GM18951 (cell line): Measurements from ENCODE around the gene AADAC.
"Not testable (repeated sequence)": the region's sequence is repeated elsewhere in the genome, so short reads cannot be mapped to it uniquely, and the experiment has no call there.

Source experiments
- POLR2A ChIP-seq: IDR thresholded peaks from 4 replicates; pipeline ENCODE4 v1.6.1; 2011; ENCODE audit warnings: mild to moderate bottlenecking; ENCODE audit not compliant: insufficient read length, insufficient read depth; ENCODE audit errors: extremely low read depth
- in situ Hi-C: fragments of 300-500 bp; cut with MboI; formaldehyde crosslinking; loops from one replicate; pipeline ENCODE4 v1.12.0; 2022; ENCODE audit warnings: low sequenced_read_pairs, mixed read lengths, inconsistent platforms; ENCODE audit not compliant: unreplicated experiment

Gene AADAC, protein sequence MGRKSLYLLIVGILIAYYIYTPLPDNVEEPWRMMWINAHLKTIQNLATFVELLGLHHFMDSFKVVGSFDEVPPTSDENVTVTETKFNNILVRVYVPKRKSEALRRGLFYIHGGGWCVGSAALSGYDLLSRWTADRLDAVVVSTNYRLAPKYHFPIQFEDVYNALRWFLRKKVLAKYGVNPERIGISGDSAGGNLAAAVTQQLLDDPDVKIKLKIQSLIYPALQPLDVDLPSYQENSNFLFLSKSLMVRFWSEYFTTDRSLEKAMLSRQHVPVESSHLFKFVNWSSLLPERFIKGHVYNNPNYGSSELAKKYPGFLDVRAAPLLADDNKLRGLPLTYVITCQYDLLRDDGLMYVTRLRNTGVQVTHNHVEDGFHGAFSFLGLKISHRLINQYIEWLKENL

GRCh38 chr3:151813799-151814198 lies at the start of gene AADAC:
Gene AADAC (plus strand): TSS chr3:151814116. CDS start chr3:151814163, 47 bp downstream.
- TF ChIP-seq POLR2A: no peak
- in situ Hi-C loops: no loop called here

GRCh38 chr3:151764699-151765098 lies 49.2 kb upstream of the AADAC start:
- in situ Hi-C loops: not testable (repeated sequence)

DNA sequence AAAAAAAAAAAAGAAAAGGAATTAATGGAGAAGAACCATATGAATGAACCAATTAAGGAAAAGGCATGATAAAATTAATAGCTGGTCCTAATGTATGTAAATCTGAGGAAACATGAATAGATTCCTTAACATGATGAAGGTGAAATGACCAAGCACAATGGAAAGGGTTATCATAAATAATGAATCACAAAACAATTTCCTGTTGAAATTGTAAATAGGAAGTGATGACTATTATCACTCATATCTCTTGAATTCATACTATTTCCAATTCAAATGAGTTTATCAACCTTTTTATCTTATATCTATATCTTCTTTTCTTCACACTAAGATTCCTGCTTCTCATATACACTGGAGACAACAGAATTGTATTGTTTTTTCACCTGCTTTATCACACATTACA lies 48.2 kb upstream of the AADAC start:
- in situ Hi-C loops: no loop called here

DNA sequence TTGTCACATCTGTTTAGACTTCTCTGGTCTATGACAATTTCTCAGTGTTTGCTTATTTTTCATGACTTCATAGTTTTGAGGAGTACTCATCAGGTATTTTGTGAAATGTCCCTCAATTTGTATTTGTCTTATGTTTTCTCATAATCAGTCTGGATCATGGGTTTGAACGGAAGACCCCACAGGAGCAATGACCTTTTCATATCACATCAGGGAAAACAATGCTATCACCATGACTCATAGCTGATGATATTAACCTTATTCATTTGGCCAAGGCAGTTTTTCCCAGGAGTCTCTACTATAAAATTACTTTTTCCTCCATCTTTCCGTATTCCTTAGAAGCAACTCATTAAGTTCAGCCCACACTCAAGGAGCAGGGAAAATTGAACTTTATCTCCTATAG lies 47.5 kb upstream of the AADAC start:
- no peak for TF ChIP-seq POLR2A
- in situ Hi-C loops: no loop called here

More for the DNA sequence above, 48.2 kb upstream of the AADAC start:
- TF ChIP-seq POLR2A: no peak

DNA sequence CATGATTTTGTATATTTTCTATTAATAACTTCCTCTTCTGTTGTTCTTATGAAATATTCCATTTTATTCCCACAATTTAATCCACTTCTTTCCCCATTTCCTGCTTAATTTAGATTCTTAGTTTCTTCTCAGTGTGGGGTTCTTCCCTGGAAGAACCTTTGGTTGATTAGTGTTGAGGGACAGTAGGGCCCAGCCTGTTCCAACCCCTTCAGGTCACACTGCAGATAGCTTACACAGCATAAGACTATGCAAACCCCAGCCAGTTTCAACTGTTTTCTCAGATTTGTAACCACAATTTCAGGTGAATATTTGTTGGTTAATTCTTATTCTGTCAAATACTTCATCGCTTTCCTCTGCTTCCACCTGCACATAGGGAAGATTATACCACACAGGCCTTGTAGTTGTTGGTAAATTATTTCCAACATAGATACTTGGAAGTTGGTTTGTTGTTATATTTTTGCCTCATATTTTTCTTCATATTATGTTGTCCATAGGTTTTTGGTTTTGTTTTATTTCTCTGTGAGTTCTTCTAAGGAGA lies 45.5 kb upstream of the AADAC start:
- in situ Hi-C loops: no loop called here
- TF ChIP-seq POLR2A: no peak

DNA sequence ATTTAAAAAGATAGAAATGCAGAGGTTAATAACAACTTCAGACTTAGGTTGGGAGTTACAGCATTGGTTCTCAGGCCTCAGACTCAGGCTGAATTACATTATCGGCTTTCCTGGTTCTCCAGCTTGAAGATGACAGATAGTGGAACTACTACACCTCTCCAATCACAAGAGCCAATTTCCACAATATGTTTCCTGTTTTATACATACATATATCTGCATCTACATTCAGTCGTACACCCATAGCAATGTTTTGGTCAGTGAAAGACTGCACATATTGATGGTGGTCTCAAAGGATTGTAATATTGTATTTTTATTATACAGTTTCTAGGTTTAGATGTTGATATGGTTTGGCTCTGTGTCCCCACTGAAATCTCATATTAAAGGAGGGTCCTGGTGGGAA lies 44.7 kb upstream of the AADAC start:
- no peak for TF ChIP-seq POLR2A
- in situ Hi-C loops: no loop called here

GRCh38 chr3:151770956-151771355 lies 43.0 kb upstream of the AADAC start:
- no peak for TF ChIP-seq POLR2A
- in situ Hi-C loops: no loop called here

DNA sequence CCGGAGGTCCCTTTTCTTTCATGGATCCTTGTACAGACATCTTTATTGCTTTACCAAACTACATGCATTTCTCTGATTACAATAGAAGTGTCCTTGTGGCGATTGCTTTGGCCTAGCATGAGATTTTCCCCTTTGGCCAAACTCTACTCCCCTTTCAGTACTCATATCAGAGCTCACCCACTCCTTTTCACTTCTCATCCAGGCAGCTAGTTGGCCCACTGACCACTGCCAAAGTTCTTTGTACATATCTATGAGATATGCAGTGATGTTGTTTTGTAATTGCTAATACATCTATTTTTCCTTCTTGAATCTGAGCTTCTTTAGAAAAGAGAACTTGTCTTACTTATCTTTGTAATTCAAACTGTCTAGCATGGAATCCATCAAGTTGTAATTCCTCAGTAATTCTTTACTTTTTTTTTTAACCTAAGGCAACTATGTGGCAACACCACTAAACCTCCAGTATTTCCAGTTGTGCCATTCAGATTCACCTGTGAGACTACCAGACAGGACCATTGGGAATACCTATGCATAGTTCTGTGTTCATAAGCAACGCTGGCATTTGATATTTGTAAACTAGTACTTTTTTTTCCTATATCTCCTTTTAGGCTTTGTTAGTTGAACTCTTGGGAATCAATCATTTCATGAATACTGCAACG lies 41.0 kb upstream of the AADAC start:
- no peak for TF ChIP-seq POLR2A
- in situ Hi-C loops: no loop called here

GRCh38 chr3:151774235-151774634 lies 39.7 kb upstream of the AADAC start:
- no peak for TF ChIP-seq POLR2A
- in situ Hi-C loops: no loop called here

- in situ Hi-C loops: no loop called here
- TF ChIP-seq POLR2A: no peak
Observed at GRCh38 chr3:151774910-151775309, 39.0 kb upstream of the AADAC start.

- in situ Hi-C loops: no loop called here
Observed at GRCh38 chr3:151775314-151776258, 38.3 kb upstream of the AADAC start.

GRCh38 chr3:151776259-151776740 lies 37.6 kb upstream of the AADAC start:
- in situ Hi-C loops: no loop called here
- TF ChIP-seq POLR2A: no peak

More at GRCh38 chr3:151775314-151776258, 38.3 kb upstream of the AADAC start:
- no peak for TF ChIP-seq POLR2A

GRCh38 chr3:151777880-151778279 lies 36.0 kb upstream of the AADAC start:
- in situ Hi-C loops: no loop called here
- no peak for TF ChIP-seq POLR2A
